ENCODE data around the gene ABHD17A. TPM values are rescaled to one million over a fixed set of nuclear protein-coding genes. Genes with fewer than 3 reads are reported as not detected.

The ABHD17A gene
- total RNA-seq = 138 and 142 TPM in 2 replicates

GRCh38 chr19:1885398-1886119 lies at the start of gene ABHD17A:
Gene ABHD17A, minus strand, starts transcription at chr19:1885496. Its CDS starts 3,930 bp downstream, at chr19:1881566.

GRCh38 chr19:1905110-1905862 lies 20.0 kb upstream of the ABHD17A start, which contains the start of the genes ADAT3 and SCAMP4:
Gene ADAT3, plus strand, starts transcription at chr19:1905399. Its CDS starts 6,649 bp downstream, at chr19:1912048.
Gene SCAMP4, plus strand, starts transcription at chr19:1905399. Its CDS starts 9,621 bp downstream, at chr19:1915020.

DNA sequence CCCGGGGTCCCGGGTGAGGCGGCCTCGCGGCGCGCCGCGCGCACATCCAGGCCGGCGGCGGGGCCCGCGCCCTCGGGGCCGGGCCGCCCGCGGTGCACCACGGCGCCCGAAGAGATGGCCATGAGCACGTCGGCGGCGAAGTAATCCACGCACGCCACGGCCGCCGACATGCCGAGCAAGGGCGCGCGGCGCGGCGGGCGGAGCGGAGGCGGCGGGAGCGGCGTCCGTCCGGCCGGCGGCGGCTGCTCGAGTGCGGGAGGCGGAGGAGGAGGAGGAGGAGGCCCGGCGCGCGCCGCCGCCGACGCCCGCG lies 22.0 kb downstream of the ABHD17A start, which contains the start of gene KLF16:
KLF16 (minus strand) TSS at position 252 of the 310 bp plus-strand sequence; CDS start at position 170, 82 bp downstream.

GRCh38 chr19:1848399-1849131 lies 36.7 kb downstream of the ABHD17A start, which contains the start of gene REXO1:
Gene REXO1, minus strand, starts transcription at chr19:1848483. Its CDS starts 125 bp downstream, at chr19:1848358.

Other genes with a start within 250 kb of the ABHD17A start
- 93.0 and 101 TPM in 2 replicates for gene TCF3, start 232.9 kb downstream of the ABHD17A start, total RNA-seq
- not detected in 2 replicates for gene ONECUT3, start 132.0 kb downstream of the ABHD17A start, total RNA-seq
- gene ATP8B3, start 73.2 kb downstream of the ABHD17A start, total RNA-seq = 5.0 and 8.4 TPM in 2 replicates
- gene REXO1, start 37.0 kb downstream of the ABHD17A start, total RNA-seq = 6.9 and 8.0 TPM in 2 replicates
- 7.8 and 11.0 TPM in 2 replicates for gene KLF16, start 21.9 kb downstream of the ABHD17A start, total RNA-seq
- gene ADAT3, start 19.9 kb upstream of the ABHD17A start, total RNA-seq = 1.1 and 6.3 TPM in 2 replicates
- 120 and 145 TPM in 2 replicates for gene SCAMP4, start 19.9 kb upstream of the ABHD17A start, total RNA-seq
- 62.7 and 78.4 TPM in 2 replicates for gene CSNK1G2, start 55.7 kb upstream of the ABHD17A start, total RNA-seq
- gene BTBD2, start 130.2 kb upstream of the ABHD17A start, total RNA-seq = 78.5 and 104 TPM in 2 replicates
- 156 and 174 TPM in 2 replicates for gene MKNK2, start 165.7 kb upstream of the ABHD17A start, total RNA-seq
- 52.5 and 62.0 TPM in 2 replicates for gene MOB3A, start 210.8 kb upstream of the ABHD17A start, total RNA-seq
- gene IZUMO4, start 211.4 kb upstream of the ABHD17A start, total RNA-seq = 0.86 TPM in 1 of 2 replicates, not detected in the other

All from myometrial cell (primary cell).